RWPE1 (cell line): ENCODE results near the gene USP13.

Experiments
- CTCF ChIA-PET: fragments of 350-600 bp; sonication (Branson Sonifier 250); formaldehyde crosslinking; extraction: SDS; loops from one replicate; lab custom pipeline; 2021; lab: Yijun Ruan, JAX
- POLR2A ChIA-PET: fragments of 400-600 bp; formaldehyde crosslinking; extraction: SDS; loops from one replicate; lab custom pipeline; 2020; ENCODE audit warnings: antibody characterized with exemption; ENCODE audit not compliant: low non-redundant PET; lab: Yijun Ruan, JAX
- DNase-seq: peaks from one replicate; pipeline ENCODE4 v3.0.0; 2012; ENCODE audit warnings: low spot score
- H3K27ac ChIP-seq: fragments of 450-650 bp; 2 replicates; pipeline ENCODE4 v1.5.1; 2017
- CTCF ChIP-seq: fragments of 450-650 bp; conservative IDR thresholded peaks from 2 replicates; pipeline ENCODE4 v1.5.1; 2017; ENCODE audit warnings: low read depth, mild to moderate bottlenecking

The USP13 gene

DNA sequence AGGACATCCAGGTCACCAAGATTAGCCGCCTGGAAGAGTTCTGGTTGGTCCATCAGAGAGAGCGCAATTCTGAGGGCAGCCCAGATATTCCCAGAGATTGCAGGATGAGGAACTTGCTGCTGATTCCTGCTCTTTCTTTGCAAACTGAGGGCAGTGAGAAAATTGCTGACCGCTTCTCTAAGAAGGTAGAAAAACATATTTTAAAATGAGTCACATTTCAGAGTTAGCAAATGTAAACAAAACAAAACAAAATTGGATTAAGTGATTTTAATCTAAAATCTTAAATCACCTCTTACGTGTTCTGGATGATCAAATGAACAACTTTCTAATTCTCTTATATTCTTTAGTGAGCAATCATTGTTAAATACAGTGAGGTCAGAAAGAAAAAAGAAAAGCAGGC, 149.0 kb downstream of the USP13 start:
- DNase-seq = no peak
- POLR2A ChIA-PET = interaction anchor here (0.7 kb wide), 1 partner anchor 96 kb away, joined by 3 read pairs; no protein-coding TSS in a partner anchor
- H3K27ac ChIP-seq = no peak overlapping the region
- CTCF ChIA-PET = interaction anchor here (1.1 kb wide), 1 partner anchor 10 kb away, joined by 3 read pairs; no protein-coding TSS in a partner anchor
- TF ChIP-seq CTCF = no peak

GRCh38 chr3:179806177-179806576, 153.3 kb downstream of the USP13 start:
- POLR2A ChIA-PET = no interaction called here
- CTCF ChIA-PET = interaction anchor here (0.7 kb wide), 1 partner anchor 127 kb away, joined by 3 read pairs; no protein-coding TSS in a partner anchor
- no peak for TF ChIP-seq CTCF
- H3K27ac ChIP-seq = no peak overlapping the region
- DNase-seq = no peak

DNA sequence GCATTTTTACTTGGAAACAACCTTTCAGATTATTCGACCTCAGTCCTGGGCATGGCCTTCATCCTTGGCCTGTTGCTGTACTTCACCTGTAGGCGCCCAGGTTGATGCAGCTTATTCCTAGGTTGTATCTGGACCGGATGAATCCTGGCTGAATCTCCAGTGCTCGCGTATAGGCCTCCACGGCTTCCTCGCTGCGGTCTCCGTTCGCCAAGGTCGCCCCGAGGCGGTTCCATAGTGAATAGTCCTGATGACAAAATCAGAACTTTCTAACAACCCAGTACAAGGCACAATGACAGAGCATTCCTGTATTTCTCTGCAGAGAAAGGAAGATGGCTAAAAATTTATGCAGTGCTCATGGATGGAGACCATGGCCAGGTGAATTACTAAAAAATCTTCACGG, 154.7 kb downstream of the USP13 start:
- DNase-seq = no peak
- POLR2A ChIA-PET = no interaction called here
- H3K27ac ChIP-seq = no peak overlapping the region
- no peak for TF ChIP-seq CTCF
- CTCF ChIA-PET = no interaction called here

GRCh38 chr3:179809639-179810038, 156.8 kb downstream of the USP13 start:
- DNase-seq = no peak
- CTCF ChIA-PET = no interaction called here
- H3K27ac ChIP-seq = no peak overlapping the region
- POLR2A ChIA-PET = no interaction called here
- no peak for TF ChIP-seq CTCF

GRCh38 chr3:179811321-179812095, 158.7 kb downstream of the USP13 start:
- no peak overlapping the region for H3K27ac ChIP-seq
- CTCF ChIA-PET = interaction anchor here (0.7 to 1.2 kb wide), 2 partner anchors 10 to 59 kb away, joined by 3 to 4 read pairs; no protein-coding TSS in a partner anchor
- TF ChIP-seq CTCF = peak; percentile 54
- POLR2A ChIA-PET = no interaction called here
- peak; percentile 48 for DNase-seq

GRCh38 chr3:179812096-179812382, 159.2 kb downstream of the USP13 start:
- CTCF ChIA-PET = interaction anchor here (1.2 kb wide), 1 partner anchor 10 kb away, joined by 3 read pairs; no protein-coding TSS in a partner anchor
- no peak overlapping the region for H3K27ac ChIP-seq
- POLR2A ChIA-PET = no interaction called here
- no peak for TF ChIP-seq CTCF
- DNase-seq = no peak
